Immature natural killer cell (primary cell): ENCODE results near the gene BAX. TPM values are rescaled to one million over a fixed set of nuclear protein-coding genes. Genes with fewer than 3 reads are reported as not detected.

Experiments
- DNase-seq, 3 donors: peaks; one replicate each; pipeline ENCODE4 v3.0.0; 2022; ENCODE audit warnings: mixed read lengths in 1 of 3
- H3K27ac Mint-ChIP-seq, 6 donors: one replicate each; pipeline ENCODE4 v1.8.0; 2020; ENCODE audit warnings: mixed read lengths in 6 of 6, mild to moderate bottlenecking in 5 of 6, inconsistent platforms in 4 of 6, moderate library complexity in 3 of 6
- H3K27me3 Mint-ChIP-seq, 3 donors: one replicate each; pipeline ENCODE4 v1.8.0; 2020 to 2021; ENCODE audit warnings: low read depth in 3 of 3, mild to moderate bottlenecking in 3 of 3, mixed read lengths in 3 of 3, moderate library complexity in 3 of 3, inconsistent platforms in 1 of 3
- H3K36me3 Mint-ChIP-seq, 3 donors: one replicate each; pipeline ENCODE4 v1.8.0; 2020; ENCODE audit warnings: mixed read lengths in 3 of 3, inconsistent platforms in 2 of 3, mild to moderate bottlenecking in 2 of 3
- H3K4me1 Mint-ChIP-seq, 2 donors: one replicate each; pipeline ENCODE4 v1.8.0; 2020; ENCODE audit warnings: inconsistent platforms in 2 of 2, mild to moderate bottlenecking in 2 of 2, mixed read lengths in 2 of 2, moderate library complexity in 1 of 2
- H3K4me3 Mint-ChIP-seq, 5 donors: one replicate each; pipeline ENCODE4 v1.8.0; 2020; ENCODE audit warnings: mild to moderate bottlenecking in 5 of 5, mixed read lengths in 5 of 5, inconsistent platforms in 3 of 5, moderate library complexity in 3 of 5
- H3K9me3 Mint-ChIP-seq, 6 donors: one replicate each; pipeline ENCODE4 v1.8.0; 2020; ENCODE audit warnings: mild to moderate bottlenecking in 6 of 6, mixed read lengths in 6 of 6, inconsistent platforms in 4 of 6, moderate library complexity in 3 of 6
- polyA plus RNA-seq, 3 donors: library from polyadenylated mRNA; unstranded; fragments of 300-500 nt; fragmentation: Illumina TruSeq; gene quantifications; one replicate each; pipeline ENCODE4 v1.2.3, GENCODE V29; 2021

BAX gene
- polyA plus RNA-seq, 3 donors from 2014 or later = 88.6 to 137 (median 106) TPM

GRCh38 chr19:48968179-48968661 lies 13.5 kb downstream of the BAX start:
- Mint-ChIP-seq H3K4me1 (peaks cover 38 to 45% of the 10 kb centered on the region in 2 donors), H3K9me3 (no peaks in the 10 kb centered on the region), H3K27ac (peak overlapping the region in 3 of 6 donors; percentile 8 to 45 (median 19)), H3K27me3 (peaks cover 14 to 18% (median 18%) of the 10 kb centered on the region in 3 donors), H3K4me3 (no peak overlapping the region), H3K36me3 (peaks cover 4 to 22% (median 4%) of the 10 kb centered on the region in 3 donors)
- DNase-seq = no peak

- Mint-ChIP-seq H3K4me1 (peaks cover 33 to 39% of the 10 kb centered on the region in 2 donors), H3K4me3 (no peak overlapping the region), H3K27me3 (peaks cover 14 to 18% (median 18%) of the 10 kb centered on the region in 3 donors), H3K27ac (no peak overlapping the region), H3K9me3 (no peaks in the 10 kb centered on the region), H3K36me3 (peaks cover 4 to 22% (median 4%) of the 10 kb centered on the region in 3 donors)
- no peak for DNase-seq
Observed at GRCh38 chr19:48968813-48969218, 14.1 kb downstream of the BAX start.

- no peak overlapping the region for H3K4me3 Mint-ChIP-seq
- H3K27me3 Mint-ChIP-seq = peaks cover 10 to 14% (median 13%) of the 10 kb centered on the region in 3 donors
- H3K4me1 Mint-ChIP-seq = peaks cover 26 to 32% of the 10 kb centered on the region in 2 donors
- no peak overlapping the region for H3K27ac Mint-ChIP-seq
- peaks cover 4 to 22% (median 4%) of the 10 kb centered on the region in 3 donors for H3K36me3 Mint-ChIP-seq
- no peaks in the 10 kb centered on the region for H3K9me3 Mint-ChIP-seq
- no peak for DNase-seq
Observed at GRCh38 chr19:48969276-48970138, 14.8 kb downstream of the BAX start.

- peaks cover 18 to 26% of the 10 kb centered on the region in 2 donors for H3K4me1 Mint-ChIP-seq
- H3K27me3 Mint-ChIP-seq = peaks cover 3 to 8% (median 7%) of the 10 kb centered on the region in 3 donors
- H3K4me3 Mint-ChIP-seq = no peak overlapping the region
- no peak for DNase-seq
- peaks cover 4 to 22% (median 4%) of the 10 kb centered on the region in 3 donors for H3K36me3 Mint-ChIP-seq
- no peak overlapping the region for H3K27ac Mint-ChIP-seq
- no peaks in the 10 kb centered on the region for H3K9me3 Mint-ChIP-seq
Observed at GRCh38 chr19:48970139-48970766, 15.6 kb downstream of the BAX start.

GRCh38 chr19:48970923-48971395 lies 16.3 kb downstream of the BAX start:
- H3K27me3 Mint-ChIP-seq = peaks cover 0 to 1% (median 0%) of the 10 kb centered on the region in 3 donors
- H3K27ac Mint-ChIP-seq = no peak overlapping the region
- H3K4me1 Mint-ChIP-seq = peaks cover 11 to 19% of the 10 kb centered on the region in 2 donors
- H3K36me3 Mint-ChIP-seq = peaks cover 4 to 22% (median 4%) of the 10 kb centered on the region in 3 donors
- DNase-seq = peak; percentile 60 to 68 (median 64)
- no peaks in the 10 kb centered on the region for H3K9me3 Mint-ChIP-seq
- H3K4me3 Mint-ChIP-seq = no peak overlapping the region

- Mint-ChIP-seq H3K4me1 (no peaks in the 10 kb centered on the region), H3K4me3 (no peak overlapping the region), H3K27ac (peak overlapping the region in 1 of 6 donors; percentile 20), H3K36me3 (peaks cover 7 to 9% (median 8%) of the 10 kb centered on the region in 3 donors), H3K9me3 (no peaks in the 10 kb centered on the region), H3K27me3 (no peaks in the 10 kb centered on the region)
- peak in 1 of 3 donors; percentile 30 for DNase-seq
Observed at GRCh38 chr19:48975947-48976847, 21.5 kb downstream of the BAX start.

- no peak for DNase-seq
- Mint-ChIP-seq H3K36me3 (peaks cover 8 to 12% (median 9%) of the 10 kb centered on the region in 3 donors), H3K27me3 (no peaks in the 10 kb centered on the region), H3K4me3 (no peak overlapping the region), H3K9me3 (no peaks in the 10 kb centered on the region), H3K27ac (no peak overlapping the region), H3K4me1 (no peaks in the 10 kb centered on the region)
Observed at GRCh38 chr19:48977061-48977460, 22.4 kb downstream of the BAX start.

GRCh38 chr19:48982280-48982679 lies 27.6 kb downstream of the BAX start:
- peak overlapping the region in 1 of 6 donors; percentile 45 for H3K27ac Mint-ChIP-seq
- no peak for DNase-seq
- H3K4me3 Mint-ChIP-seq = no peak overlapping the region
- H3K36me3 Mint-ChIP-seq = peaks cover 4 to 15% (median 11%) of the 10 kb centered on the region in 3 donors
- H3K27me3 Mint-ChIP-seq = no peaks in the 10 kb centered on the region
- H3K9me3 Mint-ChIP-seq = no peaks in the 10 kb centered on the region
- H3K4me1 Mint-ChIP-seq = no peaks in the 10 kb centered on the region

GRCh38 chr19:48985711-48986110 lies 31.0 kb downstream of the BAX start:
- H3K36me3 Mint-ChIP-seq = peaks cover 4 to 20% (median 19%) of the 10 kb centered on the region in 3 donors
- DNase-seq = no peak
- no peak overlapping the region for H3K27ac Mint-ChIP-seq

GRCh38 chr19:48986211-48986610 lies 31.5 kb downstream of the BAX start:
- Mint-ChIP-seq H3K36me3 (peaks cover 4 to 20% (median 19%) of the 10 kb centered on the region in 3 donors), H3K4me3 (no peak overlapping the region), H3K4me1 (no peaks in the 10 kb centered on the region), H3K27ac (no peak overlapping the region), H3K9me3 (no peaks in the 10 kb centered on the region), H3K27me3 (peaks cover 0 to 5% (median 0%) of the 10 kb centered on the region in 3 donors)
- DNase-seq = no peak

More at GRCh38 chr19:48985711-48986110, 31.0 kb downstream of the BAX start:
- Mint-ChIP-seq H3K9me3 (no peaks in the 10 kb centered on the region), H3K4me3 (no peak overlapping the region), H3K4me1 (no peaks in the 10 kb centered on the region), H3K27me3 (peaks cover 0 to 5% (median 0%) of the 10 kb centered on the region in 3 donors)

GRCh38 chr19:48987323-48987722 lies 32.6 kb downstream of the BAX start:
- Mint-ChIP-seq H3K4me3 (no peak overlapping the region), H3K27me3 (peaks cover 0 to 5% (median 0%) of the 10 kb centered on the region in 3 donors), H3K27ac (no peak overlapping the region), H3K36me3 (peaks cover 4 to 19% (median 12%) of the 10 kb centered on the region in 3 donors), H3K4me1 (peaks cover 6% of the 10 kb centered on the region in 2 donors), H3K9me3 (no peaks in the 10 kb centered on the region)
- DNase-seq = no peak

GRCh38 chr19:48988286-48988685 lies 33.6 kb downstream of the BAX start:
- DNase-seq = no peak
- peaks cover 10 to 13% of the 10 kb centered on the region in 2 donors for H3K4me1 Mint-ChIP-seq
- H3K27ac Mint-ChIP-seq = no peak overlapping the region
- no peak overlapping the region for H3K4me3 Mint-ChIP-seq
- H3K9me3 Mint-ChIP-seq = no peaks in the 10 kb centered on the region
- peaks cover under 1 to 5% (median 1%) of the 10 kb centered on the region in 3 donors for H3K27me3 Mint-ChIP-seq
- H3K36me3 Mint-ChIP-seq = peaks cover 4 to 16% (median 9%) of the 10 kb centered on the region in 3 donors

- Mint-ChIP-seq H3K27me3 (peaks cover 4 to 5% (median 5%) of the 10 kb centered on the region in 3 donors), H3K4me1 (peaks cover 13 to 18% of the 10 kb centered on the region in 2 donors), H3K4me3 (no peak overlapping the region), H3K36me3 (peaks cover 4 to 12% (median 7%) of the 10 kb centered on the region in 3 donors), H3K9me3 (no peaks in the 10 kb centered on the region), H3K27ac (peak overlapping the region in 1 of 6 donors; percentile 37)
- no peak for DNase-seq
Observed at GRCh38 chr19:48988860-48989259, 34.2 kb downstream of the BAX start.
